ENCODE measurements around the gene IRAG1.

The IRAG1 gene

DNA sequence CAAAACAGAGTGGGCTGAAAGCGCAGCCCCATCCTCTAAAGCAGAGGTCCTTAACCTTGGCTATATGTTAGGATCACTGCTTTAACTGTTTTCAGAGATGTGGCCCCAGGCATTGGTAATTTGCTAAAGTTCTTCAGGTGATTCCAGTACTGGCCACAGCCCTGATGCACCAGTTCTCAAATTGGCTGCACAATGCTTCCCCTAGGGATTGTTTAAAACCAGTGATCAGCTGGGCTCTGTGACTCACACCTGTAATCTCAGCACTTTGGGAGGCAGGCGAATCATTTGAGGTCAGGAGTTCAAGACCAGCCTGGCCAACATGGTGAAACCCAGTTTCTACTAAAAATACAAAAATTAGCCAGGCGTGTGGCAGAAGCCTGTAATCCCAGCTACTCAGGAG lies 8.4 kb upstream of the IRAG1 start:
- TF ChIP-seq NFIC (IDR thresholded peaks at IDR 0.05) (no peak), CEBPB (IDR thresholded peaks at IDR 0.05) (no peak), ZBTB7A (IDR thresholded peaks at IDR 0.05; ENCODE audit: low read depth) (no peak), YY1 (IDR thresholded peaks at IDR 0.05; ENCODE audit: low read depth) (no peak), TEAD4 (IDR thresholded peaks at IDR 0.05) (no peak), EP300 (IDR thresholded peaks at IDR 0.05; ENCODE audit: borderline replicate concordance) (no peak), RAD21 (IDR thresholded peaks at IDR 0.05; ENCODE audit: low read depth) (no peak), TAF1 (IDR thresholded peaks at IDR 0.05; ENCODE audit: low read depth) (no peak), EGR1 (IDR thresholded peaks at IDR 0.05) (no peak), TCF12 (IDR thresholded peaks at IDR 0.05; ENCODE audit: low read depth) (no peak), FOXM1 (IDR thresholded peaks at IDR 0.05; ENCODE audit: borderline replicate concordance, low read depth) (no peak), CREB1 (IDR thresholded peaks at IDR 0.05; ENCODE audit: low read depth) (no peak)
- TF ChIP-seq, protein P1, sequence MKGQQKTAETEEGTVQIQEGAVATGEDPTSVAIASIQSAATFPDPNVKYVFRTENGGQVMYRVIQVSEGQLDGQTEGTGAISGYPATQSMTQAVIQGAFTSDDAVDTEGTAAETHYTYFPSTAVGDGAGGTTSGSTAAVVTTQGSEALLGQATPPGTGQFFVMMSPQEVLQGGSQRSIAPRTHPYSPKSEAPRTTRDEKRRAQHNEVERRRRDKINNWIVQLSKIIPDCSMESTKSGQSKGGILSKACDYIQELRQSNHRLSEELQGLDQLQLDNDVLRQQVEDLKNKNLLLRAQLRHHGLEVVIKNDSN (IDR thresholded peaks at IDR 0.05), result no peak
- TF ChIP-seq, protein P2, sequence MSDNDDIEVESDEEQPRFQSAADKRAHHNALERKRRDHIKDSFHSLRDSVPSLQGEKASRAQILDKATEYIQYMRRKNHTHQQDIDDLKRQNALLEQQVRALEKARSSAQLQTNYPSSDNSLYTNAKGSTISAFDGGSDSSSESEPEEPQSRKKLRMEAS (IDR thresholded peaks at IDR 0.05), result no peak

DNA sequence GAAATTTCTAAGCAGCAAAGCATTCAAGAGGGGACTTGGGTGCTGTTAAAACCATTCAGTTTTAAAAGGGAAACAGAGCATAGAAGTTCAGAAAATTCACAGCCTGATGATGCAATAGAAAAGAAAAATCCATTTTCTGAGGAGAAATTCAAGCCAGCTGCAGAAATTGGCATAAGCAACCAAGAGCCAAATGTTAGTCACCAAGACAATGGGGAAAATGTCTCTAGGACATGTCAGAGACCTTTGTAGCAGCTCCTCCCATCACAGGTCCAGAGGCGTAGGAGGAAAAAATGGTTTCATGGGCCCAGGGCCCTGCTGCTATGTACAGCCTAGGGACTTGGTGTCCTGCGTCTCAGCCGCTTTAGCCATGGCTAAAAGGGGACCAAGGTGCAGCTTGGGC lies 5.5 kb upstream of the IRAG1 start:
- TF ChIP-seq ZBTB7A (IDR thresholded peaks at IDR 0.05; ENCODE audit: low read depth) (no peak), YY1 (IDR thresholded peaks at IDR 0.05; ENCODE audit: low read depth) (no peak), TAF1 (IDR thresholded peaks at IDR 0.05; ENCODE audit: low read depth) (no peak), NFIC (IDR thresholded peaks at IDR 0.05) (no peak), RAD21 (IDR thresholded peaks at IDR 0.05; ENCODE audit: low read depth) (no peak), TCF12 (IDR thresholded peaks at IDR 0.05; ENCODE audit: low read depth) (no peak), CEBPB (IDR thresholded peaks at IDR 0.05) (no peak), TEAD4 (IDR thresholded peaks at IDR 0.05) (no peak)
- TF ChIP-seq, protein P1 (IDR thresholded peaks at IDR 0.05), result no peak
- TF ChIP-seq, protein P3, sequence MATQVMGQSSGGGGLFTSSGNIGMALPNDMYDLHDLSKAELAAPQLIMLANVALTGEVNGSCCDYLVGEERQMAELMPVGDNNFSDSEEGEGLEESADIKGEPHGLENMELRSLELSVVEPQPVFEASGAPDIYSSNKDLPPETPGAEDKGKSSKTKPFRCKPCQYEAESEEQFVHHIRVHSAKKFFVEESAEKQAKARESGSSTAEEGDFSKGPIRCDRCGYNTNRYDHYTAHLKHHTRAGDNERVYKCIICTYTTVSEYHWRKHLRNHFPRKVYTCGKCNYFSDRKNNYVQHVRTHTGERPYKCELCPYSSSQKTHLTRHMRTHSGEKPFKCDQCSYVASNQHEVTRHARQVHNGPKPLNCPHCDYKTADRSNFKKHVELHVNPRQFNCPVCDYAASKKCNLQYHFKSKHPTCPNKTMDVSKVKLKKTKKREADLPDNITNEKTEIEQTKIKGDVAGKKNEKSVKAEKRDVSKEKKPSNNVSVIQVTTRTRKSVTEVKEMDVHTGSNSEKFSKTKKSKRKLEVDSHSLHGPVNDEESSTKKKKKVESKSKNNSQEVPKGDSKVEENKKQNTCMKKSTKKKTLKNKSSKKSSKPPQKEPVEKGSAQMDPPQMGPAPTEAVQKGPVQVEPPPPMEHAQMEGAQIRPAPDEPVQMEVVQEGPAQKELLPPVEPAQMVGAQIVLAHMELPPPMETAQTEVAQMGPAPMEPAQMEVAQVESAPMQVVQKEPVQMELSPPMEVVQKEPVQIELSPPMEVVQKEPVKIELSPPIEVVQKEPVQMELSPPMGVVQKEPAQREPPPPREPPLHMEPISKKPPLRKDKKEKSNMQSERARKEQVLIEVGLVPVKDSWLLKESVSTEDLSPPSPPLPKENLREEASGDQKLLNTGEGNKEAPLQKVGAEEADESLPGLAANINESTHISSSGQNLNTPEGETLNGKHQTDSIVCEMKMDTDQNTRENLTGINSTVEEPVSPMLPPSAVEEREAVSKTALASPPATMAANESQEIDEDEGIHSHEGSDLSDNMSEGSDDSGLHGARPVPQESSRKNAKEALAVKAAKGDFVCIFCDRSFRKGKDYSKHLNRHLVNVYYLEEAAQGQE (IDR thresholded peaks at IDR 0.05; ENCODE audit: low read depth), result no peak

DNA sequence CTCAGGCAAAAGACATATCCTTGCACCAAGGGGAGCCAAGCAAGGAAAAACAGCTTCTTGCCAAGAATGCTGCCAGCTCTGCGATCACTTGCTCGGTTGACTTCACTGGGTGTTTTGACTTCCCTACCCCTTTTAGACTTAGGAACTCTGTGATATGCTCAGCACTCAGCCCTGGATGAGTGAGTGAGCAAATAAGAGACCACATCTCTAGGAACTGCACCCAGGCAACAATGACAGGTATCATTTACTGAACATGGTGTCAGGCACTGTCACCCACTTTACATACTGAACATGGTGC lies 3.7 kb upstream of the IRAG1 start:
- TF ChIP-seq, protein P2 (IDR thresholded peaks at IDR 0.05), result no peak
- TF ChIP-seq TAF1 (IDR thresholded peaks at IDR 0.05; ENCODE audit: low read depth) (no peak), CEBPB (IDR thresholded peaks at IDR 0.05) (no peak), ZBTB7A (IDR thresholded peaks at IDR 0.05; ENCODE audit: low read depth) (no peak), EP300 (IDR thresholded peaks at IDR 0.05; ENCODE audit: borderline replicate concordance) (no peak), RAD21 (IDR thresholded peaks at IDR 0.05; ENCODE audit: low read depth) (no peak)

DNA sequence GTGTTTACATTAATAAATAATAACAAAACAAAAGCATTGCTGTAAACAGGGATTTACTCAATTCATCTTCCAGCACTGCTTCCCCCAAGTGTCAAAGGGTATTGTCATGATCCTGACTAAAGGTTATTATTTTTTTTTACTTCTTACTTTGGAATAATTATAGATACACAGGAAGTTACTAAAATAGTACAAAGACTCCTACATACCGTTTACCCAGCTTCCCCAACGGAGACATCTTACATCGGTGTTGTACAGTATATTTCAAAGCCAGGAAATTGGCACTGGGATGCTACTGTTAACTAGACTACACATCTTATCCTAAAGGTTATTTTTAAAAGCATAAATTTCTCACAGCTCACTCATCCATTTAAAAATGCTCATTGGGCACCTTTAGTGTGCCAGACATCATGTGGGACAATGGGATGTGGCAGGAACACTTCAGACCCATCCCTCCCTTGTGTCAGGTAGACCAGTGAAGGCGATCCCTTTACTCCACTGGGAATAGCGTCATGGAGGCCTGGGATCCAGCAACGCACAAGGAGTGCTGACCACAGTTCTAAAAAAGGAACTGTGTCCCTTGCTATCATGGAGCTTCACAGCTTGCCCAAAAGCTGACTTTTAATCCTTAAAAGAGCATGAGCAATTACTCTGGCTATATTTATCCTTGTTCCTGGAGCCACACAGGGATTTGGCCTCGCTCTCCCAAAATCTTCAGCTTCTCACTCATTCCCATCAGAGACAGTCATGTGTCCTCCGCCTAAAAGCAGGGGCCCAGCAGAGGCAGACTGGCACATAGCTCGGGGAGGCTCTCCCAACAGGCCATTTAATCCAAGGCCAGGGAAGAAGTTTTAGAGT lies 3.1 kb upstream of the IRAG1 start:
- TF ChIP-seq RAD21 (IDR thresholded peaks at IDR 0.05; ENCODE audit: low read depth) (no peak), YY1 (IDR thresholded peaks at IDR 0.05; ENCODE audit: low read depth) (no peak), TAF1 (IDR thresholded peaks at IDR 0.05; ENCODE audit: low read depth) (no peak), TCF12 (IDR thresholded peaks at IDR 0.05; ENCODE audit: low read depth) (no peak), EGR1 (IDR thresholded peaks at IDR 0.05) (no peak), CEBPB (IDR thresholded peaks at IDR 0.05) (no peak), EP300 (IDR thresholded peaks at IDR 0.05; ENCODE audit: borderline replicate concordance) (no peak), ZBTB7A (IDR thresholded peaks at IDR 0.05; ENCODE audit: low read depth) (no peak), NFIC (IDR thresholded peaks at IDR 0.05) (no peak), FOXM1 (IDR thresholded peaks at IDR 0.05; ENCODE audit: borderline replicate concordance, low read depth) (no peak), TEAD4 (IDR thresholded peaks at IDR 0.05) (no peak), CREB1 (IDR thresholded peaks at IDR 0.05; ENCODE audit: low read depth) (no peak)
- TF ChIP-seq, protein P2 (IDR thresholded peaks at IDR 0.05), result no peak
- TF ChIP-seq, protein P3 (IDR thresholded peaks at IDR 0.05; ENCODE audit: low read depth), result no peak
- TF ChIP-seq, protein P1 (IDR thresholded peaks at IDR 0.05), result no peak

DNA sequence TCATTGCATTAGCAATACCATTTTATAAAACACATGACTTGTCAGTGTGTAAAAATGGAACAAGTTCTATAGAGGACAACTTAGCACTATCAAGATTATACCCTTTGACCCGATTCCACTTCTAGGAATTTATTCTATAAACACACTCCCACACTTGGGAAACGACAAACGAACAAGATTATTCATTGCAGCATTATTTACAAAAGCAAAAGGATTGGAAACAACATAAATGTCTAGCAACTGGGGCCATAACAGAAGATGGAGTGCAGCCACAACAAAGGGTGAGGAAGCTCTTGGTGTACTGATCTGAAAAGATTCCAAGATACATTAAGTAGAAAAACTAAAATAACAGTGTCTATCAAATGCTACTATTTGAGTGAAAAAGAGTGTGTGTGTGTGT lies 2.3 kb upstream of the IRAG1 start:
- no peak for TF ChIP-seq EGR1 (IDR thresholded peaks at IDR 0.05)
- TF ChIP-seq CREB1 (IDR thresholded peaks at IDR 0.05; ENCODE audit: low read depth), result no peak
- TF ChIP-seq, protein P2 (IDR thresholded peaks at IDR 0.05), result no peak
- TF ChIP-seq YY1 (IDR thresholded peaks at IDR 0.05; ENCODE audit: low read depth), result no peak
- TF ChIP-seq TEAD4 (IDR thresholded peaks at IDR 0.05), result no peak
- no peak for TF ChIP-seq RAD21 (IDR thresholded peaks at IDR 0.05; ENCODE audit: low read depth)
- TF ChIP-seq ZBTB7A (IDR thresholded peaks at IDR 0.05; ENCODE audit: low read depth), result no peak
- no peak for TF ChIP-seq EP300 (IDR thresholded peaks at IDR 0.05; ENCODE audit: borderline replicate concordance)
- TF ChIP-seq, protein P3 (IDR thresholded peaks at IDR 0.05; ENCODE audit: low read depth), result no peak
- no peak for TF ChIP-seq FOXM1 (IDR thresholded peaks at IDR 0.05; ENCODE audit: borderline replicate concordance, low read depth)
- no peak for TF ChIP-seq TCF12 (IDR thresholded peaks at IDR 0.05; ENCODE audit: low read depth)
- TF ChIP-seq NFIC (IDR thresholded peaks at IDR 0.05), result no peak
- no peak for TF ChIP-seq CEBPB (IDR thresholded peaks at IDR 0.05)
